ENCODE measurements around the gene WNK1.

WNK1 gene

DNA sequence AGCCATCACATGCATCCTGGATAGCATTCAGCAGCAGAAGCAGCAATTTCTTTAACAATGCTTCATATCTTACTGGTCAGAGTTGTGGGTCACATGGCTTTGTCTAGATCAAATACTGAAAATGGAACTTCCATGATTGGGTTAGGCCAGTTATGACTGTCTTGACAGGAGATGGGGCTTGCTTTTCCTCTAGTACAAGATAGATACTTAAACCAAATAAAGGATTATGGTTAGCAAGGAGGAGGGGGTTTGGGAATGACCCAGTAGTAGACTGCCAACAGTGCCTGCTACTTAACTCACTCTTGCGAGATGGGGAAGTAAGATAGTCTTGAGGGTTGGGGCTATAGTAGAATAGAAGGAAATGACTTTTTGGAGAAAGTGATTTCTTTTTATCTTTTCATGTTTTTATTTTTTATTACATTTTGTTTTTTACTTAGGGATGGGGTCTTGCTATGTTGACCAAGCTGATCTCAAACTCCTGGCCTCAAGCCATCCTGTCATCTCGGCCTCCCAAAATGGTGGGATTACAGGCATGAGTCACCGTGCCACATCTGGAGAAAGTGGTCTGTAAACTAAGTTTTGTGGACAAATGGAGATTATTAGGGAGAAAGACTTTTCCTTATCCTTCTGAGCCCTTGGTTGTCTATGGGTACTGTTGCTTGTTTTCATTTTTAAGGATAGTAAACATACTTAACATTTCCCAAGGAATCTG is 37.6 kb downstream of the WNK1 start:
- H3K4me3 ChIP-seq (ENCODE audit: low read depth, low read length), result no peak overlapping the region
- TF ChIP-seq, protein P1, sequence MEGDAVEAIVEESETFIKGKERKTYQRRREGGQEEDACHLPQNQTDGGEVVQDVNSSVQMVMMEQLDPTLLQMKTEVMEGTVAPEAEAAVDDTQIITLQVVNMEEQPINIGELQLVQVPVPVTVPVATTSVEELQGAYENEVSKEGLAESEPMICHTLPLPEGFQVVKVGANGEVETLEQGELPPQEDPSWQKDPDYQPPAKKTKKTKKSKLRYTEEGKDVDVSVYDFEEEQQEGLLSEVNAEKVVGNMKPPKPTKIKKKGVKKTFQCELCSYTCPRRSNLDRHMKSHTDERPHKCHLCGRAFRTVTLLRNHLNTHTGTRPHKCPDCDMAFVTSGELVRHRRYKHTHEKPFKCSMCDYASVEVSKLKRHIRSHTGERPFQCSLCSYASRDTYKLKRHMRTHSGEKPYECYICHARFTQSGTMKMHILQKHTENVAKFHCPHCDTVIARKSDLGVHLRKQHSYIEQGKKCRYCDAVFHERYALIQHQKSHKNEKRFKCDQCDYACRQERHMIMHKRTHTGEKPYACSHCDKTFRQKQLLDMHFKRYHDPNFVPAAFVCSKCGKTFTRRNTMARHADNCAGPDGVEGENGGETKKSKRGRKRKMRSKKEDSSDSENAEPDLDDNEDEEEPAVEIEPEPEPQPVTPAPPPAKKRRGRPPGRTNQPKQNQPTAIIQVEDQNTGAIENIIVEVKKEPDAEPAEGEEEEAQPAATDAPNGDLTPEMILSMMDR (IDR thresholded peaks at IDR 0.05; ENCODE audit: low read depth, low read length), result no peak

DNA sequence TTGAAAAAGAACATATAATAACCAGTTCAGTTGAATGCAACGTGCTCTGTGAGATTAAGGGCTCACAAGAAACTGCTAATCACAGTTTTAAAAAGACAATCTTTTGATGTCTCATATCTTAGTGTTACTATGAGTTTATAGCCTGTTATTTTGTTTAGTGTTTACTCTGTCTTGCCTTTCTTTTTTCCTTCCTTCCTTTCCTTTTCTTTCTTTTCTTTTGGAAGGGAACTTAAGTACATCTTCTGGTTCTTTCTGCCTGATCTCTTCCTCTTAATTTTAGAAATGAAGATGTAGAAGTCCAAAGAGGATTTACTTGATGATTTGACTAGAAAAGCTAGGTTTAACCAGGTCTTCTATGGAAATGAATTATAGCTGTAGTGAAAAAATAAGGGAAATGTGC is 38.2 kb downstream of the WNK1 start:
- no peak overlapping the region for H3K4me3 ChIP-seq (ENCODE audit: low read depth, low read length)
- TF ChIP-seq, protein P1 (IDR thresholded peaks at IDR 0.05; ENCODE audit: low read depth, low read length), result no peak

DNA sequence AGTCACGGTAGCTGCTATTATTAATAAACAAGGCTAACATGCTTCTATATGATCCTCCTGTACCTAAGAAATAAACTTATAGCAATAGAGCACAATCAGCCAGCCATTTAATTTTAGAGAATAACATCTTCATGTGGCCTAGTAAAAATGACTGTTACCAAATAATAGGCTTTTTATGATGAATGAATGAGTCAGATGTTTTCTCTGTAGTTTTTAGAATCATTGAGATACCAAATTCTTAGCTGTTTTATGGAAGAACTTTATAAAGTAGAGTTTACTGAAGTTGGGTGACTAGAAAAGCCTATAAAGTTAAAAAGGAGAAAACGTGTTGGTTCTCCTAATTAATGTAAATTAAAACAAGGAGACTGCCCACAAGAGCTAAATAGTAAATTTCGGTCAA is 40.7 kb downstream of the WNK1 start:
- TF ChIP-seq, protein P1 (IDR thresholded peaks at IDR 0.05; ENCODE audit: low read depth, low read length), result no peak
- H3K4me3 ChIP-seq (ENCODE audit: low read depth, low read length), result no peak overlapping the region

DNA sequence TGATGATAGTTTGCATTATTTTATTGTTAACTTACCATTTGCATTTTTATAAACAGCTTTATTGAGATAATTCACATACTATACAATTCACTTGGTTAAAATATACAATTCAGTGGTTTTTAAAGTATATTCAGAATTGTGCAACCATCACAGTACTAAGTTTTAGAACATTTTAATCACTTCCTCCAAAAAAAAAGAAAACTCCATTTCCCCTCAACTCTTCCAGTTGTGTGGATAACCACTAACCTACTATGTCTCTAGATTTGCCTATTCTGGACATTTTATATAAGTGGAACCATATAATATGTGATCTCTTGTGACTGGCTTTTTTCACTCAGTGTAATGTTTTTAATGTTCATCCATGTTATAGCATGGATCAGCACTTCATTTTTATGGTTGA is 41.3 kb downstream of the WNK1 start:
- no peak overlapping the region for H3K4me3 ChIP-seq (ENCODE audit: low read depth, low read length)
- TF ChIP-seq, protein P1 (IDR thresholded peaks at IDR 0.05; ENCODE audit: low read depth, low read length), result no peak

DNA sequence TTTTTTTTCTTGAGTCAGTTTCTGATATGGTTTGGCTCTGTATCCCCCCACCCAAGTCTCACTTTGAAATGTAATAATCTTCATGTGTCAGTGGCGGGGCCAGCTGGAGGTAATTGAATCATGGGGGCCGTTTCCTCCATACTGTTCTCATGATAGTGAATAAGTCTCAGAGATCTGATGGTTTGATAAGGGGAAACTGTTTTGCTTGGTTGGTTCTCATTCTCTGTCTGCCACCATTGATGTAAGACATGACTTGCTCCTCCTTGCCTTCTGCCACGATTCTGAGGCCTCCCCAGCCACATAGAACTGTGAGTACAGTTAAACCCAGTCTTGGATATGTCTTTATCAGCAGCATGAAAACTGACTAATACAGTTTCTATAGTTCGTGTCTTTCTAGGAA is 42.9 kb downstream of the WNK1 start:
- H3K4me3 ChIP-seq (ENCODE audit: low read depth, low read length), result no peak overlapping the region
- TF ChIP-seq, protein P1 (IDR thresholded peaks at IDR 0.05; ENCODE audit: low read depth, low read length), result no peak

DNA sequence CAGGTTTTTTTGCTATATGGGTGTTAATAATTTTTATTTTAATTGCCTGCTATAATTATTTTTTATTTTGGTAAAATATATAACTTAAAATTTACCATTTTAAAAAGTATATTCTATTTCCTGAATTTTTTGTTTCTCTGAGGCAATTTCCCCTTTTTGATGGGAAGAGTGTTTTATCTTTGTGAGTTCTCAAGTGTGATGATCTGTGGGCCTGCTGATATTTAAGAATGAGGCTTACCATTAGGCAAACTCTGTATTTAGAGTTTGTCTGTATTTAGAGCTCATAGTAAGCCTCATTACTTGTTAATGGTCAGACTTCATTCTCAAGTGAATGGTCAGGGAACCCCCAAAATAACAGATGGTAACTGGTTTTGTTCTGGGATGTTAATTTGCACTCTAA is 48.0 kb downstream of the WNK1 start:
- no peak overlapping the region for H3K4me3 ChIP-seq (ENCODE audit: low read depth, low read length)
- TF ChIP-seq, protein P1 (IDR thresholded peaks at IDR 0.05; ENCODE audit: low read depth, low read length), result no peak

DNA sequence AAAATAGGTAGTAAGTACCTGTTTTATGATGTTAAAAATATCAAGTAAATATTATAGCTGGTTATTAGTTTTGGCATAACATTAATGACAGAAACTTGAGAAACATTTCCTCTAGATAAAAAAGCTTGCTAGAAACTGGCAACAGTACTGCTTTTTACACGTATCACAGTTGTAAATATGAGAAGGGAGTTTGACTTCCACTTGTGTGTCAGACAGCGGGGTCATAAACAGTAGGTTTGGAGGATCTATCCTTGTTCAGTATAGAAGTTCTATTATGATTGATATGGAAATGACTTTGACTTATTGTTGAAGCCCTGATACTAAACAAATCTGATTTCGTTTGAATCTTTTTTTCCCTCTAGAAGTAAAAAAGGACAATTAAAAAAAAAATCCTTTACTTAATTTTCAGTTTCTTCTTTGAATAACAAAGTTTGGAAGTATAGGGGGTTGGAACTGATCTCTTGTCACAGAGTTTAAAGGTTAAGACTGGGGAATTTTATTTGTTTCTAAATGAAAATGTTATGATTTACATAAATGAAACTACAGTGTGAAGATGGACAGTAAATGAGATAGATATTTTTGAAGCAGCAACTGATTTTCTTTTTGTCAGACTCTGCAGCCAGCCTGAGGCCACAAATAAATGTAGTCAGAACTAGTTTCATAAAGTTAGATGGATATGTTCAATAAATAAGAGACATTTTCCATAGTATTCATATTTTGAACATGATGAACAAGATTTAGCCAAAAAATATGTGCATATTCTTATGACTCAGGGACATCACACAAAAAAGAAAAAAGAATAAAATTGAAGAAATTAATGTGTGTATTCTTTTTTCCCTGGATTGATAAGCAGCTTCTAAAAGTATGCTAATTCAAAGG is 50.1 kb downstream of the WNK1 start:
- TF ChIP-seq, protein P1 (IDR thresholded peaks at IDR 0.05; ENCODE audit: low read depth, low read length), result no peak
- no peak overlapping the region for H3K4me3 ChIP-seq (ENCODE audit: low read depth, low read length)

Measured in WI38 (cell line).